Urinary bladder (tissue), 4 donors: ENCODE data around the gene CHAD. TPM values are rescaled to one million over a fixed set of nuclear protein-coding genes. Genes with fewer than 3 reads are reported as not detected.

ENCODE experiments used
- DNase-seq: peaks from one replicate; pipeline ENCODE4 v3.0.0-alpha.2; 2015; ENCODE audit errors: extremely low spot score
- H3K27ac ChIP-seq: one replicate; pipeline ENCODE4 v1.5.1; 2013; ENCODE audit warnings: low read depth, mild to moderate bottlenecking, moderate library complexity
- H3K36me3 ChIP-seq: one replicate; pipeline ENCODE4 v1.6.1; 2013; ENCODE audit warnings: mild to moderate bottlenecking, moderate library complexity; ENCODE audit not compliant: insufficient read depth
- H3K4me1 ChIP-seq: one replicate; pipeline ENCODE4 v1.6.1; 2013; ENCODE audit warnings: mild to moderate bottlenecking, moderate library complexity; ENCODE audit not compliant: insufficient read depth
- H3K4me3 ChIP-seq: one replicate; pipeline ENCODE4 v1.5.1; 2013; ENCODE audit warnings: low read depth, low read length
- WGBS: extraction: QIAGEN DNeasy Blood & Tissue Kit; methylation state at CpG from one replicate; pipeline ENCODE4 v1.1.7; 2013; 5-methylcytosine and 5-hydroxymethylcytosine counted together
- polyA plus RNA-seq: library from polyadenylated mRNA; stranded (reverse); fragments of 200-250 nt; gene quantifications from one replicate; pipeline ENCODE4 v1.2.3, GENCODE V29; 2013
- total RNA-seq: library from RNA; depleted of rRNA; stranded (reverse); fragments of >200 nt; gene quantifications from one replicate; pipeline ENCODE4 v1.2.3, GENCODE V29; 2014
- donor health status: healthy with polysubstance abuse.
- donor health status: healthy.

Gene CHAD
- total and polyA plus RNA-seq, 2 donors: 0.32 TPM; not detected in 1

GRCh38 chr17:50464736-50465135 lies 3.9 kb downstream of the CHAD start:
- Histone ChIP-seq H3K27ac (no peak overlapping the region), H3K4me3 (no peak overlapping the region), H3K4me1 (no peaks in the 10 kb centered on the region), H3K36me3 (no peaks in the 10 kb centered on the region)
- WGBS: 80% methylated on average over 4 of the region's 4 CpGs
- no peak for DNase-seq

GRCh38 chr17:50464121-50464520 lies 4.6 kb downstream of the CHAD start:
- H3K4me1 ChIP-seq: no peaks in the 10 kb centered on the region
- no peak overlapping the region for H3K27ac ChIP-seq
- DNase-seq: no peak
- no peaks in the 10 kb centered on the region for H3K36me3 ChIP-seq
- no peak overlapping the region for H3K4me3 ChIP-seq
- 93% methylated on average over 3 of the region's 3 CpGs for WGBS

GRCh38 chr17:50462446-50462845 lies 6.2 kb downstream of the CHAD start:
- WGBS: 90% methylated on average over 9 of the region's 9 CpGs
- no peak overlapping the region for H3K4me3 ChIP-seq
- DNase-seq: no peak

GRCh38 chr17:50461550-50462132 lies 7.0 kb downstream of the CHAD start:
- 94% methylated on average over 14 of the region's 14 CpGs for WGBS
- no peak overlapping the region for H3K27ac ChIP-seq
- DNase-seq: no peak

More at GRCh38 chr17:50462446-50462845, 6.2 kb downstream of the CHAD start:
- no peaks in the 10 kb centered on the region for H3K4me1 ChIP-seq
- no peaks in the 10 kb centered on the region for H3K36me3 ChIP-seq
- H3K27ac ChIP-seq: no peak overlapping the region

GRCh38 chr17:50460831-50461526 lies 7.7 kb downstream of the CHAD start:
- H3K27ac ChIP-seq: no peak overlapping the region
- no peak overlapping the region for H3K4me3 ChIP-seq
- no peaks in the 10 kb centered on the region for H3K36me3 ChIP-seq
- WGBS: 95% methylated on average over 9 of the region's 9 CpGs
- DNase-seq: no peak
- no peaks in the 10 kb centered on the region for H3K4me1 ChIP-seq

More at GRCh38 chr17:50461550-50462132, 7.0 kb downstream of the CHAD start:
- no peaks in the 10 kb centered on the region for H3K36me3 ChIP-seq
- no peak overlapping the region for H3K4me3 ChIP-seq
- H3K4me1 ChIP-seq: no peaks in the 10 kb centered on the region

- DNase-seq: no peak
- WGBS: 77% methylated on average over 4 of the region's 4 CpGs
- no peak overlapping the region for H3K27ac ChIP-seq
Measured at GRCh38 chr17:50459756-50460155, 8.9 kb downstream of the CHAD start.

GRCh38 chr17:50458701-50459676 lies 9.7 kb downstream of the CHAD start:
- Histone ChIP-seq H3K36me3 (no peaks in the 10 kb centered on the region), H3K4me3 (no peak overlapping the region), H3K27ac (no peak overlapping the region), H3K4me1 (no peaks in the 10 kb centered on the region)
- DNase-seq: no peak
- 72% methylated on average over 16 of the region's 16 CpGs for WGBS

More at GRCh38 chr17:50459756-50460155, 8.9 kb downstream of the CHAD start:
- H3K4me1 ChIP-seq: no peaks in the 10 kb centered on the region
- no peaks in the 10 kb centered on the region for H3K36me3 ChIP-seq
- H3K4me3 ChIP-seq: no peak overlapping the region

GRCh38 chr17:50458270-50458669 lies 10.4 kb downstream of the CHAD start:
- no peak for DNase-seq
- no peaks in the 10 kb centered on the region for H3K36me3 ChIP-seq
- no peaks in the 10 kb centered on the region for H3K4me1 ChIP-seq
- H3K27ac ChIP-seq: no peak overlapping the region
- H3K4me3 ChIP-seq: no peak overlapping the region
- WGBS: 62% methylated on average over 3 of the region's 3 CpGs

- H3K4me1 ChIP-seq: no peaks in the 10 kb centered on the region
- no peak overlapping the region for H3K27ac ChIP-seq
- H3K4me3 ChIP-seq: no peak overlapping the region
- WGBS: 97% methylated on average over 4 of the region's 4 CpGs
- no peak for DNase-seq
- no peaks in the 10 kb centered on the region for H3K36me3 ChIP-seq
Measured at GRCh38 chr17:50457621-50458020, 11.1 kb downstream of the CHAD start.

- no peak overlapping the region for H3K4me3 ChIP-seq
- no peaks in the 10 kb centered on the region for H3K36me3 ChIP-seq
- WGBS: 96% methylated on average over 3 of the region's 3 CpGs
- DNase-seq: no peak
- no peaks in the 10 kb centered on the region for H3K4me1 ChIP-seq
- H3K27ac ChIP-seq: no peak overlapping the region
Measured at GRCh38 chr17:50453901-50454300, 14.8 kb downstream of the CHAD start.

- no peak for DNase-seq
- H3K4me1 ChIP-seq: no peaks in the 10 kb centered on the region
- WGBS: 80% methylated on average over 10 of the region's 10 CpGs
- no peak overlapping the region for H3K27ac ChIP-seq
- H3K36me3 ChIP-seq: no peaks in the 10 kb centered on the region
- H3K4me3 ChIP-seq: no peak overlapping the region
Measured at GRCh38 chr17:50452630-50453300, 15.9 kb downstream of the CHAD start.

- H3K27ac ChIP-seq: no peak overlapping the region
- H3K4me3 ChIP-seq: no peak overlapping the region
- no peaks in the 10 kb centered on the region for H3K4me1 ChIP-seq
- H3K36me3 ChIP-seq: no peaks in the 10 kb centered on the region
- DNase-seq: no peak
- WGBS: 72% methylated on average over 7 of the region's 7 CpGs
Measured at GRCh38 chr17:50451943-50452629, 16.6 kb downstream of the CHAD start.

- WGBS: 84% methylated on average over 2 of the region's 2 CpGs
- H3K4me3 ChIP-seq: no peak overlapping the region
Measured at GRCh38 chr17:50448643-50449042, 20.0 kb downstream of the CHAD start.

More at GRCh38 chr17:50448643-50449042, 20.0 kb downstream of the CHAD start:
- Histone ChIP-seq H3K4me1 (no peaks in the 10 kb centered on the region), H3K27ac (no peak overlapping the region), H3K36me3 (peaks cover 1% of the 10 kb centered on the region)
- DNase-seq: no peak
